AG10803 (cell line): ENCODE data around the gene ZNF563.

ENCODE experiments used
- DNase-seq: peaks from one replicate; pipeline ENCODE4 v3.0.0; 2010; ENCODE audit warnings: low read depth
- H3K4me3 ChIP-seq: 2 replicates; pipeline ENCODE4 v1.5.1; 2011; ENCODE audit warnings: mild to moderate bottlenecking, low read length, control low read depth
- CTCF ChIP-seq: conservative IDR thresholded peaks from 2 replicates; pipeline ENCODE4 v1.5.1; 2011; ENCODE audit warnings: mild to moderate bottlenecking, low read length, control low read depth, inconsistent platforms

Gene ZNF563

GRCh38 chr19:12270854-12271253, 62.6 kb downstream of the ZNF563 start:
- no peak for TF ChIP-seq CTCF
- no peak overlapping the region for H3K4me3 ChIP-seq
- DNase-seq: no peak
